Esophagus (tissue), 2 donors: ENCODE data around the gene FAM217A. TPM values are rescaled to one million over a fixed set of nuclear protein-coding genes. Genes with fewer than 3 reads are reported as not detected.

ENCODE experiments used
- H3K27ac ChIP-seq, 2 donors: one replicate each; pipeline ENCODE4 v1.5.1; 2013; ENCODE audit warnings: low read depth in 2 of 2, mild to moderate bottlenecking in 2 of 2, inconsistent platforms in 1 of 2, low read length in 1 of 2, moderate library complexity in 1 of 2
- H3K27me3 ChIP-seq, 2 donors: one replicate each; pipeline ENCODE4 v1.6.1; 2013; ENCODE audit warnings: low read length in 2 of 2, control low read depth in 1 of 2, mild to moderate bottlenecking in 1 of 2; ENCODE audit not compliant: insufficient read depth in 2 of 2, control insufficient read depth in 1 of 2
- H3K36me3 ChIP-seq, 2 donors: one replicate each; pipeline ENCODE4 v1.6.1; 2013; ENCODE audit warnings: low read length in 1 of 2; ENCODE audit not compliant: control insufficient read depth in 2 of 2, insufficient read depth in 2 of 2
- H3K4me1 ChIP-seq, 2 donors: one replicate each; pipeline ENCODE4 v1.6.1; 2013; ENCODE audit warnings: low read length in 1 of 2; ENCODE audit not compliant: control insufficient read depth in 2 of 2, insufficient read depth in 2 of 2
- H3K4me3 ChIP-seq, 2 donors: one replicate each; pipeline ENCODE4 v1.5.1; 2013; ENCODE audit warnings: low read length in 2 of 2, mild to moderate bottlenecking in 2 of 2, low read depth in 1 of 2, moderate library complexity in 1 of 2
- H3K9me3 ChIP-seq, 2 donors: one replicate each; pipeline ENCODE4 v1.6.1; 2013; ENCODE audit warnings: mild to moderate bottlenecking in 2 of 2, low read depth in 1 of 2, low read length in 1 of 2, moderate library complexity in 1 of 2; ENCODE audit not compliant: control insufficient read depth in 2 of 2, insufficient read depth in 1 of 2
- WGBS, 2 donors: extraction: QIAGEN DNeasy Blood & Tissue Kit; methylation state at CpG; one replicate each; pipeline ENCODE4 v1.1.7; 2013; 5-methylcytosine and 5-hydroxymethylcytosine counted together
- polyA plus RNA-seq, 2 donors: library from polyadenylated mRNA; stranded (reverse); fragments of 200-250 nt; gene quantifications; one replicate each; pipeline ENCODE4 v1.2.3, GENCODE V29; 2013
- donor health status: healthy with polysubstance abuse.
- donor health status: Bipolar disorder and iron deficiency.

FAM217A gene
- polyA plus RNA-seq, 2 donors: not detected

DNA sequence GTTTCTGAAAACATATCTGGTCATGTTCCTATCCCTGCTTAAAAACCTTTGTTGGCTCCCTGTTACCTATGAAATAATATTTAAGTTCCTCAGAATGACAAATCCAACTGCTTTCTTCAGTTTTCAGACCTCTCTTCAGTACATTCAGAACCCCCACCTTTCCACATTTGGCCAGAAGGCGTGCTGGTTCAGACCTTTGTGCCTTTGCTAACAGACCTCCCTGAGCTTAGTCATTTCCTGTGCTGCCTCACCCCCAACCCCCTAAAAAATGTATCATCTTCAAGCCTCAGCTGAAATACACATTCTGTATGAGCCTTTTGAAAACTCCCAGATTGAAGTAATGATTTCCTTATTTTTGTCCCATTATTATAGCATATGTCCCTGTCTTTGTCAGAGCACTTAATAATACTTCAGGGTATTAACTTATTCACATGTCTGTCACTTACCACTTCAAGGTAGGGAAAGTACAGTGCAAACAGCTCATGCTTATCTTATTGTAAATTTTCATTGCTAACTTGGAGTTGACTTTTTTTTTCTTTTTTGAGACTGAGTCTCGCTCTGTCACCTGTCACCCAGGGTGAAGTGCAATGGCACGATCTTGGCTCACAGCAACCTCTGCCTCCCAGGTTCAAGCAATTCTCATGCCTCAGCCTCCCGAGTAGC lies 19.7 kb downstream of the FAM217A start:
- Histone ChIP-seq H3K4me3 (no peak overlapping the region), H3K9me3 (no peaks in the 10 kb centered on the region), H3K27me3 (no peaks in the 10 kb centered on the region), H3K4me1 (no peaks in the 10 kb centered on the region), H3K27ac (no peak overlapping the region), H3K36me3 (peaks cover 2 to 11% of the 10 kb centered on the region in 2 donors)
- 69 to 74% methylated on average over 4 of the region's 4 CpGs for WGBS, 2 donors

DNA sequence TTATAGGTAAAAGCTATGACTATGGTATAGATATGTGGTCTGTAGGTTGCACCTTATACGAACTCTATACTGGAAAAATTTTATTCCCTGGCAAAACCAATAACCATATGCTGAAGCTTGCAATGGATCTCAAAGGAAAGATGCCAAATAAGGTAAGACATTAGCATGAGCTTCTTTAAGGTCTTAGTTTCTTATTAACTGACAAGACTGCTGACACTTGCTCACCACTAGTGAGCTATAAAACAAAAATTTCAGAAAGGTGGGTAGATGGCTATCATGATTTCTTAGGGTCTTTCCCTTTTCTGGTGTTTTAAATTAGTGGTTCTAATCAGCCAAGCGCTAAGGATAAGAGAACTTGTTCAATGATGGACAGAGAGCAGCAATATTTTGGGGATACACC lies 21.9 kb downstream of the FAM217A start:
- Histone ChIP-seq H3K27ac (no peak overlapping the region), H3K36me3 (peaks cover 2 to 11% of the 10 kb centered on the region in 2 donors), H3K9me3 (no peaks in the 10 kb centered on the region), H3K4me3 (no peak overlapping the region), H3K4me1 (no peaks in the 10 kb centered on the region), H3K27me3 (no peaks in the 10 kb centered on the region)
- 97 to 98% methylated on average over 2 of the region's 2 CpGs for WGBS, 2 donors

DNA sequence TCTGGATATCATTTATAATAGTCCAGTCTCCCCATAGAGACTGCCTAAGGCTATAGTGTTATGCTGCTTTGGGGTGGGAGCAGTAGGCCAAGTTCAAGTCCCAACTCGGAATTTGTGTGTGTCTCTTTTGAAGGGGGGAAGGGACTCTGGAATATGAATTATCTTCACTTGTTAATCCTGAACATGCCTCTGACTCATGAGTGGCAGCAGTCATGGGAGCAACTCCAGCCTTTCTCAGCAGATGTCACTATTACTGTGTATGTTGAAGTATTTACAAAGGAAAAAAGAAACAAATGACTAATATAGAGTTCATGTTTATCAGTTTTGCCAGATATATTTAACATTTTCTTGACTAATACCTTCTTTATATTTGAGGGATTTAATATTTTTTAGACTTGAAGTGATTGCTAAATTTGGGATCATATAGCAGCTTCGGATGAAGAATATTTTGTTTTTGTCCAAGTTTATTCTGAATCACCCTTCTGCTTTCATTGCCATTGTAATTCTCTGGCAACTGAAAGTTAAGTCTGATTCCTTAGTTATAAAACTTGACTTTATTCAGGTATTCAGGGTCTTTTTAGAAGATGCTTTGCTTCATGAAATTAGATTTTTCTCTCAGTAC lies 23.4 kb downstream of the FAM217A start:
- 32 to 51% methylated on average over 2 of the region's 2 CpGs for WGBS, 2 donors
- Histone ChIP-seq H3K27ac (no peak overlapping the region), H3K36me3 (peaks cover 0 to 6% of the 10 kb centered on the region in 2 donors)

DNA sequence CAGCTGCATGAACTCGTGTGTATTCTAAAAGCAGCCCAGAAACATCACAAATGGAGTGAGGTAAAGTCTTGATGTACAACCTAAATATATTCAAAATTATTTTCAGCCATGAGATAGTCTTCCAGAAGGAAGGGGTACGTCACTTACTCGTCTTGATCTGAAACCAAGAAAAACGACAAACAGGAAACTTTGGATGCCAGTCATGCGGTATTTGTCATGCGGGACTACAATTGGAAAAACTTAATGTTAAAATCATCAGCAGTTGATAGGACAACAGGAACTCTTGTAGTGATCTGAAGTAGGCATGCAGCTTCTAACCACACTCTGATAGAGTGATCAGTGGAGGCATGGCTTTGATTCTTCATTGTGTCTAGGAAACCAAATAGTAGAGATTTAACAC lies 29.7 kb downstream of the FAM217A start:
- H3K9me3 ChIP-seq: no peaks in the 10 kb centered on the region
- no peaks in the 10 kb centered on the region for H3K4me1 ChIP-seq
- no peak overlapping the region for H3K4me3 ChIP-seq
- WGBS, 2 donors: 89% methylated on average over 6 of the region's 6 CpGs
- H3K27ac ChIP-seq: no peak overlapping the region
- no peaks in the 10 kb centered on the region for H3K27me3 ChIP-seq
- peaks cover 2 to 11% of the 10 kb centered on the region in 2 donors for H3K36me3 ChIP-seq

More for the DNA sequence above, 23.4 kb downstream of the FAM217A start:
- Histone ChIP-seq H3K4me3 (no peak overlapping the region), H3K27me3 (no peaks in the 10 kb centered on the region), H3K9me3 (no peaks in the 10 kb centered on the region), H3K4me1 (no peaks in the 10 kb centered on the region)

DNA sequence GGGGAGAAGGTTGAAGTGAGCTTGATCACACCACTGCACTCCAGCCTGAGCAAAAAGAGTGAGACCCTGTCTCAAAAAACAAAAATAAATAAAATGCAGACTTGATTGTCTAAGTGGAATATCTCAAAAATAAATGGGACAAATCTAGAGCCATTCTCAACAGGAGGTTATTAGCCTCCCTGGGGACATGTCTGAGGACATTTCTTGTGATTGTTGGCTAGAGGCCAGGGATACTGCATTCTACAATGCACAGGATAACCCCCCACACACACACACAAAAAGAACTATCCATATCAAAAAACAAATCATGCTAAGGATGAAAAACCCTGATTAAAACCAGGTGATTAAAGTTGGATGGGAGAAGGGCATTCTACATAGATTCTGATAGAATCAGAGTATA lies 37.5 kb downstream of the FAM217A start:
- H3K4me3 ChIP-seq: no peak overlapping the region
- no peaks in the 10 kb centered on the region for H3K9me3 ChIP-seq
- peaks cover 8 to 15% of the 10 kb centered on the region in 2 donors for H3K36me3 ChIP-seq
- H3K4me1 ChIP-seq: no peaks in the 10 kb centered on the region
- H3K27me3 ChIP-seq: no peaks in the 10 kb centered on the region
- H3K27ac ChIP-seq: no peak overlapping the region

DNA sequence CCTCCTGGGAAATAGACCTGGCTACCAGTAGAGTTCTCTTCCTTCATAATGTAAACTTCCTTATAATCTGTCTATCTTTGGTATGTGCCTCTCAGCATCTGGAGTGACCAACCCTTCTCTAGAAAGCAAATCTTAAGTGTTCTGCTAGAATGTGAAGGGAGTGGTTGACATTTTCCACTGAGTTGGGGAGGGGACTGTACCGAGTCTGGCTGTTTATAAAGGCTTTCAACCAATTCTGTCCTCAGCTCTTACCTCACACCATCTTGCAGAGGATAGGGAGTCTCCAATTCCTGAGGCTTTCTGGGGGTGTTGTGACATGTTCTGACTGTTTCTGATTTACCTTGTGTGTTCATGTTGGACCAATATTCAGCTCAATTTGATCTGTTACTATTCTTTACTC lies 39.6 kb downstream of the FAM217A start:
- Histone ChIP-seq H3K36me3 (peaks cover 7 to 12% of the 10 kb centered on the region in 2 donors), H3K27ac (no peak overlapping the region)
- 54 to 65% methylated on average over 1 of the region's 1 CpG for WGBS, 2 donors

DNA sequence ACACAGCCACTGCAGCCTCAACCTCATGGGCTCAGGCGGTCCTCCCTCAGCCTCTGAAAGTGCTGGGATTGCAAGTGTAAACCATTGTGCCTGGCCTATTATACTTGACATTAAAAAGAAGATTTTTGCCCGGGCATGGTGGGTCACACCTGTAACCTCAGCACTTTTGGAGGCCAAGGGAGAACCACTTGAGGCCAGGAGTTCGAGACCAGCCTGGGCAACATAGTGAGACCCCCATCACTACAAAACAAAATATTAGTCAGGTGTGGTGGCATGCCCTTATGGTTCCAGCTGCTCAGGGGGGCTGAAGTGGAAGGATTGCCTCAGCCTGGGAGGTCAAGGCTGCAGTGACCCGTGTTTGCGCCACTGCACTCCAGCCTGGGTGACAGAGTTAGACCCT lies 42.4 kb downstream of the FAM217A start:
- H3K9me3 ChIP-seq: no peaks in the 10 kb centered on the region
- no peak overlapping the region for H3K4me3 ChIP-seq
- 94% methylated on average over 5 of the region's 5 CpGs for WGBS, 2 donors
- H3K27ac ChIP-seq: no peak overlapping the region
- H3K4me1 ChIP-seq: no peaks in the 10 kb centered on the region
- no peaks in the 10 kb centered on the region for H3K27me3 ChIP-seq
- peaks cover 2 to 5% of the 10 kb centered on the region in 2 donors for H3K36me3 ChIP-seq

More for the DNA sequence above, 39.6 kb downstream of the FAM217A start:
- Histone ChIP-seq H3K27me3 (no peaks in the 10 kb centered on the region), H3K4me3 (no peak overlapping the region), H3K4me1 (no peaks in the 10 kb centered on the region), H3K9me3 (no peaks in the 10 kb centered on the region)

DNA sequence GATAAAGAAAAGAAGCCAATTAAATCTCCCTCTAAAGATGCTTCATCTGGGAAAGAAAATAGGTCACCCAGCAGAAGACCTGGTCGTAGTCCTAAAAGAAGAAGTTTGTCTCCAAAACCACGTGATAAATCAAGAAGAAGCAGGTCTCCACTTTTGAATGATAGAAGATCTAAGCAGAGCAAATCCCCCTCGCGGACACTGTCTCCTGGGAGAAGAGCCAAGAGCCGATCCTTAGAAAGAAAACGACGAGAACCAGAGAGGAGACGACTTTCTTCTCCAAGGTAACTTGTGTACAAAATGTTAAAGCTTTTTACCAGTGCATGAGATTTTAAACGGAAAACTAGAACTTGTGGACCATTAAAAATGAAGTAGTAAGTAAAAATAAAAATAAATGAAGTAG lies 46.5 kb downstream of the FAM217A start:
- Histone ChIP-seq H3K27me3 (no peaks in the 10 kb centered on the region), H3K4me3 (no peak overlapping the region), H3K27ac (no peak overlapping the region), H3K9me3 (no peaks in the 10 kb centered on the region), H3K36me3 (no peaks in the 10 kb centered on the region), H3K4me1 (no peaks in the 10 kb centered on the region)
- 71 to 75% methylated on average over 9 of the region's 9 CpGs for WGBS, 2 donors

DNA sequence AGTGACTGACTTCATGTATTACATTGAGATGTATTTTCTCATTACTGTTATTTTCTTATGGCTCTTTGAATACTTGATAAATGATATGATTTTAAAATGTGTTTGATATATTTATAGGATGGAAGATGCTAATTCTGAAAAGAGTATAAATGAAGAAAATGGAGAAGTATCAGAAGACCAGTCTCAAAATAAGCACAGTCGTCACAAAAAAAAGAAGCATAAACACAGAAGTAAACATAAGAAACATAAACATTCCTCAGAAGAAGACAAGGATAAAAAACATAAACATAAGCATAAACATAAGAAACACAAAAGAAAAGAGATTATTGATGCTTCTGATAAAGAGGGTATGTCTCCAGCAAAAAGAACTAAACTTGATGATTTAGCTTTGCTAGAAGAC lies 47.5 kb downstream of the FAM217A start:
- no peak overlapping the region for H3K27ac ChIP-seq
- H3K4me3 ChIP-seq: no peak overlapping the region
- no peaks in the 10 kb centered on the region for H3K27me3 ChIP-seq
- H3K9me3 ChIP-seq: no peaks in the 10 kb centered on the region
- H3K36me3 ChIP-seq: no peaks in the 10 kb centered on the region
- H3K4me1 ChIP-seq: peaks cover 0 to 2% of the 10 kb centered on the region in 2 donors
- 84 to 93% methylated on average over 1 of the region's 1 CpG for WGBS, 2 donors

DNA sequence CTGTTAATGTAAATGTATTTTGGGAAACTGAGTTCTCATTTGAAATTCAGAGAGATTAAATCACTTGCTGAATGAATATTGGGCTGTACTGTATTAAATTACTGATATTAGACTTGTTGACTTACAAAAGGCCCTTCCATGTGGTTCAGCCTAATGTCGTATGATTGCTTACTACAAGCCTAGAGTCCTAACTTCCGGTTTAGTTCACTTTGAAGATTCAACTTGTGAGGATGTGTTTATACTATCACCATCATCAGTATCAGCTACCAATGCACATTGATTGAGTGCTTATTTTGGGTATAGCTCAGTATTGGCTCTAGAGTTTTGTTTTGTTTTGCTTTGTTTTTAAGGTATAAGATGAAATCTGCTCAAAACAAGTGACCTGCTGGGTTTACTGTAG lies 48.3 kb downstream of the FAM217A start:
- no peaks in the 10 kb centered on the region for H3K36me3 ChIP-seq
- no peak overlapping the region for H3K27ac ChIP-seq
- peaks cover 0 to 2% of the 10 kb centered on the region in 2 donors for H3K4me1 ChIP-seq
- H3K9me3 ChIP-seq: no peaks in the 10 kb centered on the region
- 61 to 81% methylated on average over 2 of the region's 2 CpGs for whole genome bisulfite sequencing, 2 donors
- H3K4me3 ChIP-seq: no peak overlapping the region
- H3K27me3 ChIP-seq: no peaks in the 10 kb centered on the region
